Kasumi-1 (cell line): ENCODE data around the gene MFSD12.
"Not testable (repeated sequence)": the region's sequence is repeated elsewhere in the genome, so short reads cannot be mapped to it uniquely, and the experiment has no call there.

ENCODE experiments used
- DNase-seq, 2 experiments: peaks; one replicate each; lab custom pipeline; 2025; lab: John Stamatoyannopoulos, UW

Gene MFSD12

GRCh38 chr19:3522421-3523360 is 34.7 kb downstream of the MFSD12 start:
- DNase-seq = no peak

GRCh38 chr19:3521104-3521445 is 36.3 kb downstream of the MFSD12 start:
- DNase-seq = no peak

- no peak for DNase-seq
These were observed 37.0 kb downstream of the MFSD12 start for GRCh38 chr19:3520166-3521103.

- DNase-seq = no peak
These were observed 38.3 kb downstream of the MFSD12 start for GRCh38 chr19:3519126-3519525.

GRCh38 chr19:3518659-3519058 is 38.7 kb downstream of the MFSD12 start:
- no peak for DNase-seq

- no peak for DNase-seq
These were observed 39.1 kb downstream of the MFSD12 start for GRCh38 chr19:3518255-3518654.

GRCh38 chr19:3517638-3518037 is 39.7 kb downstream of the MFSD12 start:
- no peak for DNase-seq

GRCh38 chr19:3516675-3517207 is 40.6 kb downstream of the MFSD12 start:
- DNase-seq = no peak

- no peak for DNase-seq
These were observed 41.4 kb downstream of the MFSD12 start for GRCh38 chr19:3515891-3516422.

GRCh38 chr19:3514930-3515329 is 42.5 kb downstream of the MFSD12 start:
- DNase-seq = no peak

- DNase-seq = no peak
These were observed 43.9 kb downstream of the MFSD12 start for GRCh38 chr19:3513229-3514140.

- DNase-seq = no peak
These were observed 44.7 kb downstream of the MFSD12 start for GRCh38 chr19:3512562-3513228.

- no peak for DNase-seq
These were observed 45.7 kb downstream of the MFSD12 start for GRCh38 chr19:3511506-3512251.

GRCh38 chr19:3510727-3511126 is 46.7 kb downstream of the MFSD12 start:
- DNase-seq = no peak

- DNase-seq = no peak
These were observed 47.8 kb downstream of the MFSD12 start for GRCh38 chr19:3509566-3509989.

GRCh38 chr19:3508771-3509535 is 48.4 kb downstream of the MFSD12 start:
- DNase-seq = no peak

GRCh38 chr19:3508121-3508661 is 49.2 kb downstream of the MFSD12 start:
- DNase-seq = not testable (repeated sequence)

- no peak for DNase-seq
These were observed 49.8 kb downstream of the MFSD12 start for GRCh38 chr19:3507371-3508120.
